ENCODE measurements around the gene WARS2.
"Not testable (repeated sequence)": the region's sequence is repeated elsewhere in the genome, so short reads cannot be mapped to it uniquely, and the experiment has no call there.

The WARS2 gene

DNA sequence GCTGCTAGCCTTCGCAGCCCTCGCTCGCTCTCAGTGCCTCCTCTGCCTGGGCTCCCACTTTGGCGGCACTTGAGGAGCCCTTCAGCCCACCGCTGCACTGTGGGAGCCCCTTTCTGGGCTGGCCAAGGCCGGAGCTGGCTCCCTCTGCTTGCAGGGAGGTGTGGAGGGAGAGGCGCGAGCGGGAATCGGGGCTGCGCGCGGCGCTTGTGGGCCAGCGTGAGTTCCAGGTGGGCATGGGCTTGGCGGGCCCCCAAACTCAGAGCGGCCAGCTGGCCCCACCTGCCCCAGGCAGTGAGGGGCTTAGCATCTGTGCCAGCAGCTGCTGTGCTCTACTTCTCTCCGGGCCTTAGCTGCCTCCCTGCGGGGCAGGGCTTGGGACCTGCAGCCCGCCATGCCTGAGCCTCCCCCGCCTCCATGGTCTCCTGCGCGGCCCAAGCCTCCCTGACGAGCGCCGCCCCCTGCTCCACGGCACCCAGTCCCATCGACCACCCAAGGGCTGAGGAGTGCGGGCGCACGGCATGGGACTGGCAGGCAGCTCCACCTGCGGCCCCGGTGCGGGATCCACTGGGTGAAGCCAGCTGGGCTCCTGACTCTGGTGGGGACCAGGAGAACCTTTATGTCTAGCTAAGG is 31.0 kb upstream of the WARS2 start:
- H2BK5ac ChIP-seq (ENCODE audit: low read depth, low read length, poor library complexity); H3K36me3 ChIP-seq (ENCODE audit: control insufficient read depth in 1 of 2, insufficient read depth in 2 of 2, low read length in 2 of 2); H3K27me3 ChIP-seq (ENCODE audit: insufficient read depth, low read length); H2AK5ac ChIP-seq (ENCODE audit: low read length); H3K9ac ChIP-seq (ENCODE audit: low read length); H2BK120ac ChIP-seq (ENCODE audit: insufficient read depth, low read length, poor library complexity); H4K8ac ChIP-seq (ENCODE audit: low read depth, low read length); H3K4ac ChIP-seq (ENCODE audit: low read depth, low read length); H4K12ac ChIP-seq (ENCODE audit: low read depth, low read length); H2AFZ ChIP-seq (ENCODE audit: insufficient read depth, low read length, poor library complexity); H3K79me1 ChIP-seq (ENCODE audit: low read length); H3K23ac ChIP-seq (ENCODE audit: low read length); H4K91ac ChIP-seq (ENCODE audit: low read depth, low read length); H3K4me3 ChIP-seq (ENCODE audit: low read depth, low read length); H2BK12ac ChIP-seq (ENCODE audit: low read length); H3K79me2 ChIP-seq (ENCODE audit: control insufficient read depth, insufficient read depth, low read length, poor library complexity); H3K9me3 ChIP-seq (ENCODE audit: insufficient read depth, low read depth, low read length); H3K27ac ChIP-seq (ENCODE audit: low read depth, low read length); H3K4me1 ChIP-seq (ENCODE audit: control insufficient read depth in 1 of 2, insufficient read depth in 2 of 2, low read length in 2 of 2); H3K4me2 ChIP-seq (ENCODE audit: low read length); H3K14ac ChIP-seq (ENCODE audit: low read length); H3K18ac ChIP-seq (ENCODE audit: low read length); DNase-seq: not testable (repeated sequence)
- WGBS (ENCODE audit: extremely low coverage, insufficient coverage, insufficient read length): no CpG with 5 or more reads among the region's 34 CpGs

DNA sequence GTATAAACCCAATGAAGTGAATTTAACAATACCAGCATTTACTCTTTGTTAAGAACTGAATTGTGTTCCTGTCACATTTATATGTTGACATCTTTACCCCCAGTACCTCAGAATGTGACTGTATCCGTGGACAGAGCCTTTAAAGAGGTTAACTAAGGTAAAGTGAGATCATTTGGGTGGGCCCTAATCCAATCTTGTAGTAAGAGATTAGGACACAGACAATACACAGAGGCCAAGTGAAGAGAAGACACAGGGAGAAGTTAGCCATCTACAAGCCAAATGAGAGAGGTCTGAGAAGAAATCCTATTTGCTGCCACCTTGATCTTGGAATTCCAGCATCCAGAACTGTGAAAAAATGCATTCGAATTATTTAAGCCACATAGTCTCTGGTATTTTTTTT is 22.9 kb upstream of the WARS2 start:
- no peak overlapping the region for H3K4me2 ChIP-seq (ENCODE audit: low read length)
- H2BK5ac ChIP-seq (ENCODE audit: low read depth, low read length, poor library complexity): no peak overlapping the region
- no peak overlapping the region for H2AK5ac ChIP-seq (ENCODE audit: low read length)
- H3K4me1 ChIP-seq (ENCODE audit: control insufficient read depth in 1 of 2, insufficient read depth in 2 of 2, low read length in 2 of 2): no peaks in the 10 kb centered on the region
- no peak overlapping the region for H2AFZ ChIP-seq (ENCODE audit: insufficient read depth, low read length, poor library complexity)
- no peak overlapping the region for H3K23ac ChIP-seq (ENCODE audit: low read length)
- no peak overlapping the region for H3K9ac ChIP-seq (ENCODE audit: low read length)
- no peak overlapping the region for H3K18ac ChIP-seq (ENCODE audit: low read length)
- H3K4ac ChIP-seq (ENCODE audit: low read depth, low read length): no peak overlapping the region
- no peak overlapping the region for H4K8ac ChIP-seq (ENCODE audit: low read depth, low read length)
- H3K27ac ChIP-seq (ENCODE audit: low read depth, low read length): no peak overlapping the region
- H3K14ac ChIP-seq (ENCODE audit: low read length): no peak overlapping the region
- H3K4me3 ChIP-seq (ENCODE audit: low read depth, low read length): no peak overlapping the region
- no peak overlapping the region for H2BK12ac ChIP-seq (ENCODE audit: low read length)
- no peaks in the 10 kb centered on the region for H3K79me2 ChIP-seq (ENCODE audit: control insufficient read depth, insufficient read depth, low read length, poor library complexity)
- DNase-seq: no peak
- H3K36me3 ChIP-seq (ENCODE audit: control insufficient read depth in 1 of 2, insufficient read depth in 2 of 2, low read length in 2 of 2): peaks cover 0 to 5% of the 10 kb centered on the region in 2 experiments
- H4K12ac ChIP-seq (ENCODE audit: low read depth, low read length): no peak overlapping the region
- no peaks in the 10 kb centered on the region for H3K9me3 ChIP-seq (ENCODE audit: insufficient read depth, low read depth, low read length)
- no peak overlapping the region for H2BK120ac ChIP-seq (ENCODE audit: insufficient read depth, low read length, poor library complexity)
- no CpG with 5 or more reads among the region's 2 CpGs for WGBS (ENCODE audit: extremely low coverage, insufficient coverage, insufficient read length)
- H4K91ac ChIP-seq (ENCODE audit: low read depth, low read length): no peak overlapping the region
- H3K79me1 ChIP-seq (ENCODE audit: low read length): no peaks in the 10 kb centered on the region
- H3K27me3 ChIP-seq (ENCODE audit: insufficient read depth, low read length): no peaks in the 10 kb centered on the region

DNA sequence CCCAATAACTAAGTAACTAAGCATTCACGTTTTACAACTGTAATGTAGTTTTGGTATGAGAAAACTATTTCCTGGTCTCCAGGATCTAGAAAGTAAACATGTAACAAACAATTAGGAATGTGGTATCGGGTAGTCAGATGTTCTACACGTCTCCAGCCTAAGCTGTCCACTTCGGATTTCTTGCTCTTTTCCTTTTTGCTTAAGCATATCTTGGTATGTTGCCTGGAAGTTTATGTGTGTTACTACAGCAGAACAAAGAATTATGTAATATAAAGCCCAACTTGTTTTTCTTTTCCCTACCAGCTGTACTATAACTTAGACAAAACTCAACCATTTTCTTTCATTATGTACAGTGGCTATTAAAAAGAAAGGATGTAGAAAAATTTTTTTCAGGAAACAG is 20.4 kb upstream of the WARS2 start:
- Histone ChIP-seq H3K27ac (ENCODE audit: low read depth, low read length) (no peak overlapping the region), H3K4me2 (ENCODE audit: low read length) (no peak overlapping the region), H3K27me3 (ENCODE audit: insufficient read depth, low read length) (no peaks in the 10 kb centered on the region), H3K18ac (ENCODE audit: low read length) (no peak overlapping the region), H3K4me1 (ENCODE audit: control insufficient read depth in 1 of 2, insufficient read depth in 2 of 2, low read length in 2 of 2) (no peaks in the 10 kb centered on the region), H4K12ac (ENCODE audit: low read depth, low read length) (no peak overlapping the region), H2BK120ac (ENCODE audit: insufficient read depth, low read length, poor library complexity) (no peak overlapping the region), H3K9me3 (ENCODE audit: insufficient read depth, low read depth, low read length) (peaks cover 4% of the 10 kb centered on the region), H3K79me1 (ENCODE audit: low read length) (no peaks in the 10 kb centered on the region), H3K23ac (ENCODE audit: low read length) (no peak overlapping the region), H3K14ac (ENCODE audit: low read length) (no peak overlapping the region), H2BK5ac (ENCODE audit: low read depth, low read length, poor library complexity) (no peak overlapping the region), H3K36me3 (ENCODE audit: control insufficient read depth in 1 of 2, insufficient read depth in 2 of 2, low read length in 2 of 2) (peaks cover 3 to 15% of the 10 kb centered on the region in 2 experiments), H3K4ac (ENCODE audit: low read depth, low read length) (no peak overlapping the region), H3K79me2 (ENCODE audit: control insufficient read depth, insufficient read depth, low read length, poor library complexity) (no peaks in the 10 kb centered on the region), H2AK5ac (ENCODE audit: low read length) (no peak overlapping the region), H3K4me3 (ENCODE audit: low read depth, low read length) (no peak overlapping the region), H2BK12ac (ENCODE audit: low read length) (no peak overlapping the region), H3K9ac (ENCODE audit: low read length) (no peak overlapping the region), H4K91ac (ENCODE audit: low read depth, low read length) (no peak overlapping the region), H2AFZ (ENCODE audit: insufficient read depth, low read length, poor library complexity) (no peak overlapping the region), H4K8ac (ENCODE audit: low read depth, low read length) (no peak overlapping the region)
- WGBS (ENCODE audit: extremely low coverage, insufficient coverage, insufficient read length): no CpG with 5 or more reads among the region's 4 CpGs
- DNase-seq: peak; percentile 64 to 92

DNA sequence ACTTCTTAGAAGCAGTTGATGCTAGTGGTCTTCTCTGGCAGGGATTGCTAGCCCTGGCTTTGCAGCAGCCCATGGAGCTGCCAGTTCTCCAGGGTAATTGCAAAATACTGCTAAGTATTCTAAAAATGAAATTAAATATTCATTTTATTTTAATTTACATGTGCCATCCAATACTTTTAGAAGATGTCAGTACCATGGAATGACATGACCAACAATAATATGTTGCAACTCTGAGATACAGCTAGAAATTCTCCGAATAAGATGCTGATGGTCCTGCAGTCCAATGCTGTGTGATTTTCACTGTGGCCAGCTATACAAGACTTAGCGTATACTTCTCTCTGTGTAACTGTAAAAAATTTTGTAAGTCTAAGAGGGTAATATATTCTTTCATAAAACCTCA is 20.0 kb upstream of the WARS2 start:
- Histone ChIP-seq H3K4me1 (ENCODE audit: control insufficient read depth in 1 of 2, insufficient read depth in 2 of 2, low read length in 2 of 2) (no peaks in the 10 kb centered on the region), H4K91ac (ENCODE audit: low read depth, low read length) (no peak overlapping the region), H2AFZ (ENCODE audit: insufficient read depth, low read length, poor library complexity) (no peak overlapping the region), H4K8ac (ENCODE audit: low read depth, low read length) (no peak overlapping the region), H3K9ac (ENCODE audit: low read length) (no peak overlapping the region), H2BK12ac (ENCODE audit: low read length) (no peak overlapping the region), H3K4ac (ENCODE audit: low read depth, low read length) (no peak overlapping the region), H4K12ac (ENCODE audit: low read depth, low read length) (no peak overlapping the region), H3K23ac (ENCODE audit: low read length) (no peak overlapping the region), H3K79me1 (ENCODE audit: low read length) (no peaks in the 10 kb centered on the region), H3K14ac (ENCODE audit: low read length) (no peak overlapping the region), H3K9me3 (ENCODE audit: insufficient read depth, low read depth, low read length) (peaks cover 4% of the 10 kb centered on the region), H3K36me3 (ENCODE audit: control insufficient read depth in 1 of 2, insufficient read depth in 2 of 2, low read length in 2 of 2) (peaks cover 3 to 15% of the 10 kb centered on the region in 2 experiments), H3K27ac (ENCODE audit: low read depth, low read length) (no peak overlapping the region), H3K79me2 (ENCODE audit: control insufficient read depth, insufficient read depth, low read length, poor library complexity) (no peaks in the 10 kb centered on the region), H3K27me3 (ENCODE audit: insufficient read depth, low read length) (no peaks in the 10 kb centered on the region), H2BK120ac (ENCODE audit: insufficient read depth, low read length, poor library complexity) (no peak overlapping the region), H2AK5ac (ENCODE audit: low read length) (no peak overlapping the region), H3K18ac (ENCODE audit: low read length) (no peak overlapping the region), H3K4me3 (ENCODE audit: low read depth, low read length) (no peak overlapping the region), H3K4me2 (ENCODE audit: low read length) (no peak overlapping the region), H2BK5ac (ENCODE audit: low read depth, low read length, poor library complexity) (no peak overlapping the region)
- DNase-seq: peak in 1 of 2 donors; percentile 69
- WGBS (ENCODE audit: extremely low coverage, insufficient coverage, insufficient read length): no CpG with 5 or more reads among the region's 2 CpGs

All from trophoblast cell (in vitro differentiated cells and primary cell).